ENCODE data around the gene BGN. TPM values are rescaled to one million over a fixed set of nuclear protein-coding genes. Genes with fewer than 3 reads are reported as not detected.

BGN gene
- polyA plus RNA-seq, 3 donors, result not detected

- no peaks in the 10 kb centered on the region for H3K27me3 ChIP-seq (ENCODE audit: control insufficient read depth in 2 of 2, insufficient read depth in 2 of 2, low read length in 2 of 2)
- no peaks in the 10 kb centered on the region for H4K20me1 ChIP-seq (ENCODE audit: insufficient read depth, low read length)
- TF ChIP-seq, protein P1, sequence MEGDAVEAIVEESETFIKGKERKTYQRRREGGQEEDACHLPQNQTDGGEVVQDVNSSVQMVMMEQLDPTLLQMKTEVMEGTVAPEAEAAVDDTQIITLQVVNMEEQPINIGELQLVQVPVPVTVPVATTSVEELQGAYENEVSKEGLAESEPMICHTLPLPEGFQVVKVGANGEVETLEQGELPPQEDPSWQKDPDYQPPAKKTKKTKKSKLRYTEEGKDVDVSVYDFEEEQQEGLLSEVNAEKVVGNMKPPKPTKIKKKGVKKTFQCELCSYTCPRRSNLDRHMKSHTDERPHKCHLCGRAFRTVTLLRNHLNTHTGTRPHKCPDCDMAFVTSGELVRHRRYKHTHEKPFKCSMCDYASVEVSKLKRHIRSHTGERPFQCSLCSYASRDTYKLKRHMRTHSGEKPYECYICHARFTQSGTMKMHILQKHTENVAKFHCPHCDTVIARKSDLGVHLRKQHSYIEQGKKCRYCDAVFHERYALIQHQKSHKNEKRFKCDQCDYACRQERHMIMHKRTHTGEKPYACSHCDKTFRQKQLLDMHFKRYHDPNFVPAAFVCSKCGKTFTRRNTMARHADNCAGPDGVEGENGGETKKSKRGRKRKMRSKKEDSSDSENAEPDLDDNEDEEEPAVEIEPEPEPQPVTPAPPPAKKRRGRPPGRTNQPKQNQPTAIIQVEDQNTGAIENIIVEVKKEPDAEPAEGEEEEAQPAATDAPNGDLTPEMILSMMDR (IDR thresholded peaks at IDR 0.05), result no peak
- H3K4me2 ChIP-seq (replicated peaks; ENCODE audit: extremely low read depth, low read length, poor library complexity, severe bottlenecking), result no peak overlapping the region
- no peak overlapping the region for H3K27ac Mint-ChIP-seq
- no peaks in the 10 kb centered on the region for H3K4me1 ChIP-seq (ENCODE audit: control insufficient read depth in 1 of 2, insufficient read depth in 2 of 2, low read length in 2 of 2)
- no peak overlapping the region for H2AFZ ChIP-seq (ENCODE audit: insufficient read depth, low read depth, low read length, poor library complexity, severe bottlenecking)
- no peaks in the 10 kb centered on the region for H3K79me2 ChIP-seq (ENCODE audit: insufficient read depth, low read length)
- peaks cover 0 to 2% (median 0%) of the 10 kb centered on the region in 7 donors for H3K9me3 Mint-ChIP-seq
- H3K27me3 Mint-ChIP-seq (ENCODE audit: low read depth in 3 of 3), result peaks cover 0 to 6% (median 6%) of the 10 kb centered on the region in 3 donors
- no peaks in the 10 kb centered on the region for H3K36me3 ChIP-seq (replicated peaks in 1 of 2; ENCODE audit: control insufficient read depth in 1 of 2, insufficient read depth in 2 of 2, low read length in 2 of 2)
- H3K36me3 Mint-ChIP-seq, result no peaks in the 10 kb centered on the region
- WGBS (ENCODE audit: insufficient coverage), result 100% methylated on average over 2 of the region's 11 CpGs
- intact Hi-C loops (cut with micrococcal nuclease), result no loop called here
- H3K4me3 Mint-ChIP-seq, result no peak overlapping the region
- H3K4me3 ChIP-seq (replicated peaks in 1 of 3; ENCODE audit: low read depth in 2 of 3, low read length in 3 of 3), result no peak overlapping the region
- no peak for DNase-seq
- H3K9ac ChIP-seq (ENCODE audit: insufficient read depth, low read length, poor library complexity, severe bottlenecking), result no peak overlapping the region
- no peaks in the 10 kb centered on the region for H3K9me3 ChIP-seq (replicated peaks in 1 of 2; ENCODE audit: control insufficient read depth in 1 of 2, insufficient read depth in 1 of 2, low read length in 2 of 2)
- no peak overlapping the region for H3K27ac ChIP-seq (ENCODE audit: low read depth in 1 of 2, low read length in 2 of 2)
- H3K4me1 Mint-ChIP-seq, result peaks cover 3% of the 10 kb centered on the region
Measured at GRCh38 chrX:153510383-153510782, 15.6 kb downstream of the BGN start.

DNA sequence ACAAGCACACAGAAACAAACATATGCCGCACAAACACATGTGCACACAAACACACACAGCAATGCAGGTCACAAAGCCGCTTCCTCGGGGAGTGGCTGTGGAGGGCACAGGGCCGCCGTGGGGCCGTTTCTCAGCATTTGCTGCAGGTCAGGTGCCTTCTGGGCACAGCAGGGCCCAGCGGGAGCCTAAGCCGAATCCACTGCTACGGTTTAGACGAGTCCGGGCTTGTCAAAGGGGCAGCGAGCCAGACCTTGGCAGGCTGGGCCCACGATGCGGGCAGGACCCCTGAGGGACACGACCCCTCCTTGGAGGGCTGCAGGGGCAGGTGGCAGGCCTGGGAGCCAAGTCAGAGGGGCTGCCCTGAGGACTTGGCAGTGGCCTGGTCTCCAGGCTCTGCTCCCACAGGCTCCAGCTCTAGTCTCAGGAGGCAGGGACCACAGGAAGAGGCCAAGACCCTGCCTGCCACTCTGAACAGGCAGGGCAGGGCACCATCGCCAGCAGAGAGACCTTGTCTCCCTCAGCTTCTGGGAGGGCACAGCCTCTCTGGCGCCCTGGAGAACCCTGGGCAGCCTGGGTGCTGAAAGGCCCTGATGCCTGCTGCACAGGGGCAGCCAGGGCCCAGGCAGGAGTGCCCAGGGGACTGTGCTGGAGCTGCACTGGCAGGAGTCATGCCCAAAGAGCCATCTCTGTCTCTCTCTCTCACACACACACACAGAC is 17.2 kb downstream of the BGN start:
- peaks cover 8 to 19% (median 16%) of the 10 kb centered on the region in 3 donors for H3K27me3 Mint-ChIP-seq (ENCODE audit: low read depth in 3 of 3)
- no peak overlapping the region for H3K4me2 ChIP-seq (replicated peaks; ENCODE audit: extremely low read depth, low read length, poor library complexity, severe bottlenecking)
- no peak overlapping the region for H3K9ac ChIP-seq (ENCODE audit: insufficient read depth, low read length, poor library complexity, severe bottlenecking)
- no peak overlapping the region for H3K27ac ChIP-seq (ENCODE audit: low read depth in 1 of 2, low read length in 2 of 2)
- WGBS (ENCODE audit: insufficient coverage), result 89% methylated on average over 12 of the region's 17 CpGs
- no peak overlapping the region for H3K4me3 ChIP-seq (replicated peaks in 1 of 3; ENCODE audit: low read depth in 2 of 3, low read length in 3 of 3)
- H4K20me1 ChIP-seq (ENCODE audit: insufficient read depth, low read length), result no peaks in the 10 kb centered on the region
- intact Hi-C loops (cut with micrococcal nuclease), result no loop called here
- H3K4me1 ChIP-seq (ENCODE audit: control insufficient read depth in 1 of 2, insufficient read depth in 2 of 2, low read length in 2 of 2), result no peaks in the 10 kb centered on the region
- no peak overlapping the region for H3K4me3 Mint-ChIP-seq
- peaks cover 0 to 10% of the 10 kb centered on the region in 2 donors for H3K27me3 ChIP-seq (ENCODE audit: control insufficient read depth in 2 of 2, insufficient read depth in 2 of 2, low read length in 2 of 2)
- no peak overlapping the region for H2AFZ ChIP-seq (ENCODE audit: insufficient read depth, low read depth, low read length, poor library complexity, severe bottlenecking)
- peaks cover 3% of the 10 kb centered on the region for H3K4me1 Mint-ChIP-seq
- H3K9me3 Mint-ChIP-seq, result no peaks in the 10 kb centered on the region
- H3K79me2 ChIP-seq (ENCODE audit: insufficient read depth, low read length), result no peaks in the 10 kb centered on the region
- no peaks in the 10 kb centered on the region for H3K36me3 ChIP-seq (replicated peaks in 1 of 2; ENCODE audit: control insufficient read depth in 1 of 2, insufficient read depth in 2 of 2, low read length in 2 of 2)
- H3K27ac Mint-ChIP-seq, result no peak overlapping the region
- no peaks in the 10 kb centered on the region for H3K9me3 ChIP-seq (replicated peaks in 1 of 2; ENCODE audit: control insufficient read depth in 1 of 2, insufficient read depth in 1 of 2, low read length in 2 of 2)
- no peak for DNase-seq
- TF ChIP-seq, protein P1 (IDR thresholded peaks at IDR 0.05), result no peak
- no peaks in the 10 kb centered on the region for H3K36me3 Mint-ChIP-seq

All from CD14-positive monocyte (primary cell).